Activated naive CD4-positive, alpha-beta T cell treated with anti-CD3 and anti-CD28 coated beads, Interleukin-2, amount 50 U/mL, for 16 hours (primary cell): Measurements from ENCODE around the gene ORC5.
"Not testable (repeated sequence)": the region's sequence is repeated elsewhere in the genome, so short reads cannot be mapped to it uniquely, and the experiment has no call there.

ENCODE experiments used
- DNase-seq: peaks from one replicate; pipeline ENCODE4 v3.0.0-alpha.2; 2020

Gene ORC5

GRCh38 chr7:104179178-104179577, 28.6 kb downstream of the ORC5 start:
- no peak for DNase-seq

- not testable (repeated sequence) for DNase-seq
Observed at GRCh38 chr7:104177565-104178083, 30.2 kb downstream of the ORC5 start.

DNA sequence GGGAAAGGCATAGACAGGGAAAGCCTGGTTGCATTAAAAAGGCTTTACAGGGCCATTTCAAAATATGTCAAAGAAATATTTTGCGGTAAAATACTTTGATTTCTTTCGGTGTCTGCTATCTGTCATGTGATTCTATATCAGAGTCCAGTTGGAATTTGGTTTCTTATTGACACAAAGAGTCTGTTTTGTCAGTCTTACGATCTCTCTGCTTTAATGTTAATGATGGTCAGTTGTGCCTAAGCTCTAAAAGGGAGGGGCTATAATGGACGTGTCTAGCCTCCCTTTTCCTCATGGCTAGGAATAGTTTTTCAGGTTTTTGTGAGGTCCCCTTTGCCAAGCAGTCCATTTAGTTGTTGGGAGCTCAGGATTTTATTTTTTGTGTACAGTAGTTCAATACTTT, 31.5 kb downstream of the ORC5 start:
- DNase-seq = no peak

DNA sequence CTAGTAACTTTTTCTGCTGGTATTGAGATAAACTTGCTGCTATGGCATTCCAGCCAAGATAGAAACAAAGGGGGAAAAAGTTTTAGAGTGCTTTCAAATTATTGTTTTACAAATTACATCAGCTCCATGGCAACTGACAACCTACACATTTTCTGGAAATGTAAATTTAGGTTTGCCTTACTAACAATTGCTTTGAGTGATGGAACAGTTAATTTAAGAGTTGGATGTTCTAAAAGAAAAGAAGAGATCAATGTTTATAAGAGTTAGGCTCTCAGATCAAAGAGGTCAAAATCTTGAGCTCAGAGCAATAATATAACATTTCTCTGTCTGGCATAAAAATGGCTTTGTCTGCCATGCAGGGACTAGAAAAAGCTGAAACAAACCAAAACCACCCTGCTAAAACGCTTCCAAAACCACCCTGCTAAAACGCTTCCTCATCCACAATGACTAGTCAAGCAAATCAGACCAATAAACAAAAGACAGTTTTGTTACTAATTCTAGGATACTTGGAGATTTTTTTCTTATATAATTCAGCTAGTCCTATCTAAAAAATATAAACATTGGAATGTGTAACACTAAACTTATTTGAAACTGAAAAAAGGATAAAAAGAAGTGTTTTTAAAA, 32.3 kb downstream of the ORC5 start:
- no peak for DNase-seq

DNA sequence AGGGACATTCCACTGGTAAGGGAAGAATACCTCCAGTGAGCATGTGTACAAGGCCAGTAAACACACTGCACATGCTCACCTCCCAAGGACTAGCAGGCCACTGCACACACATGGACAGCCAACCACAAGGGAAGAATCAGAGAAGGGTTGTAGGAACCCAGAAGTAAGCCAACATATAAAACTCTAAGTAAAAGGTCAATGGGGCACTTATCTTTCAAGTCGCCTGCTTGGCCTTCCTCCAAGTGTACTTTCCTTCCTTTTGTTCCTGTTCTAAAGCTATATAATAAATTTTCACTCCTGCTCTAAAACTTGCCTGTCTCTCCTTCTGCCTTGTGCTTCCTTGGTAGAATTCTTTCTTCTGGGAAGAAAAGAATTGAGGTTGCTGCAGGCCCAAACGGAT, 33.0 kb downstream of the ORC5 start:
- DNase-seq = no peak

- no peak for DNase-seq
Observed at GRCh38 chr7:104162081-104162480, 45.7 kb downstream of the ORC5 start.

GRCh38 chr7:104161244-104161643, 46.6 kb downstream of the ORC5 start:
- DNase-seq = no peak

DNA sequence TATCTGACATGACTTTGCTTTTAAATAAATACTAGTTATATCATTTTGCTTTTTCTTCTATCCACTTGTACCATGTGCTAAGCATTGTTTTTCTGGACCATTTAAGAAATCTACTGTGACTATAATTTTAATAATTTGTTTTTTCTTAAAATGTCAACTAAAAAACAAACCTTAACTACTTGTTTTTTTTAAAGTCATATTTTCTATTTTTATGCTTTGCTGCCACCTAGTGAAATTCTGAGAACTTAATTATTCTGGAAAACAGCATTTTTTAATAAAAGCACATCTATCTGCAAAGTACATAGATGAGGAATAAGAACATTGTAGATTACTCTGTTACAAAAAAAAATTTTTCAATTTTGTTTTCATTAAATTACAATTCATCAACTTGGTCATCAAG, 47.4 kb downstream of the ORC5 start:
- no peak for DNase-seq

DNA sequence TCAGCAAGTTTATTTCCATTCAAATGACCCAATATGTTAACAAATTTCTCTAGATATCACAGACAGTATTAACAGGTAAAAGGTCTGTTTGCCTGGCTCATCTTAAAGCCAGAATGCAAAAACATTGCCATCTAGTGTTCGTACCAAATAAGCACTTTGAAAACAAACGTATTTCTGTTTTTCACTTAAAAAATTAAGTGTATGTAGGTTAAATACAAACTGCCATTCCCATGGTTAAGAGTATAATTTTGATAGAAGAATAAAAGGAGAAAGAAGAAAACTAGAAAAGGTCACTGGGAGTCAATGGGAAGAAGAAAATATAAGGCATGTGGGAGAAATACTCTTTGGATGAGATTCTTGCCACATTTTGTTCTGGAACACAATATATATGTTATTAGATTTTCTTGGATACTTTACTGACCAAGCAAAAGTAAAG, 51.0 kb downstream of the ORC5 start:
- no peak for DNase-seq

DNA sequence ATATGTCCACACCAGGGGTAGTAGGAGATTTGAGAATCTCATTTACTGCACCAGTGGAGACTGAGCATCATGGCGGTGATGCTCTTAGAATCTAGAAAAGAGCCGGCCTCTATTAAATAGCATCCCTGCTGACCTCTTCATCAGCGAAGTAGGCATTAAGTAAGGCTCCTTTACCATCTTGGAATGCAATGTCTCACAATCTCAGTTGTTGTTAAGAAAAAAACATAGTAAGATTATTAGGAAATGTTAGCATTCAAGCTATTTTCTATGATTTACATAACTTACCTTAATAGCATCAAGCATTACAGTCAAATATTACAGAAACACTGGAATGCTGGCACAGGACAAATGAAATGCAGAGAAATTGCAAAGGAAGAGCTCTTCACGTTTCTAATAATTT, 54.5 kb downstream of the ORC5 start:
- DNase-seq = no peak

- no peak for DNase-seq
Observed at GRCh38 chr7:104152468-104152867, 55.3 kb downstream of the ORC5 start.

DNA sequence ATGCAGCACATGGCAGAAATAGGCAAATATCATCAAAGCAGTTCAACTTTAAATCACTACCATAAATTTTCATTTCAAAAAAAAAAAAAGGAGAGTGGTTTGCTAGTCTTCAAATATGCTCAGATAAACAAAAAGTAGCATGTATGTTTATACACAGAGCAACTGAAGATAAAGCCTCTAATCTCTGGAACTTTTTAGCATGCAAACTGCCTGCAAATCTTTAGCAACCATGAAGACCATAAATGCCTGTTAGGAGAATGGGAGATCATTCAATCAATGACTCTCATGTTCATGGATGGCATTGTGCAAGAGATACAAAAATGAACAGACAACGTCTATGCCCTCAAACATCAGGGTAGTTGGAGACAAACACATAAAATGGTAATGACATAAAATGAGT, 57.3 kb downstream of the ORC5 start:
- DNase-seq = no peak

DNA sequence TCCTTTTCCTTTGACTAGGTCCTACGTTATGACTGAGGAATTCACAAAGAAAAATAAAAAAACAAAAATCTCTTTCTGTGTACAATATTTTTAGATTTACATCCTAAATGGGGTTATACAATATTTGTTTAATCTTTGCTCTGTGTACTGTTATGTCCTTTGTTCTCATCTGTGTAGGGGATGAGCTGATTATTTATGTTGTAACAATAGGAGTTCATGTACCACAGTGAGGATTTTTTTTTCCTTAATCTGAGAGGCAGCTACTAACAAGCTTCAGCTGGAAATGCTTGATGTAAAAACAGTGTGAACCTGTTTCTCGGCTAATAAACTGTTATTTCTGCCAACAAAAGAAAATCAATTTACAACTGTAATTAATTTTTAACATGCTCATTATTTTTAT, 58.0 kb downstream of the ORC5 start:
- DNase-seq = no peak

- DNase-seq = no peak
Observed at GRCh38 chr7:104142147-104142546, 65.7 kb downstream of the ORC5 start.

- DNase-seq = no peak
Observed at GRCh38 chr7:104137971-104138370, 69.8 kb downstream of the ORC5 start.

- DNase-seq = no peak
Observed at GRCh38 chr7:104137511-104137910, 70.3 kb downstream of the ORC5 start.

GRCh38 chr7:104136981-104137380, 70.8 kb downstream of the ORC5 start:
- DNase-seq = no peak

DNA sequence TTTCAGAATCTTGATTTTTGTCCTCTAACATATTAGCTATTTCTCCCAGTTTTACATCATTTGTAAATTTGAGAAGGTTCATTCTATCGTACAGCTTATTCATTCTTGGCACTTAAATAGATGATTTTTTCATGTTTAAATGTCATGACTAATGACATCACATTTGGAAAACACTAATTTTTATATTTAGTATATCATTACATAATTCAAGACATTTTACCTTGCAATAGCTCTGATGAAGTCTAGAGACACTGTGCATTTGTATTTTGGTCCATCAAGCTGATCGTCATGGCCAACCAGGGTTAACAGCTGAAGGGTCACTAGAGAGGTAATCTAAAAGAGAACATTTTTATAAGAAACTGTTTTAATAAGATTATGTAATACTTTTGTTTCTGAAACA, 71.3 kb downstream of the ORC5 start:
- DNase-seq = no peak

DNA sequence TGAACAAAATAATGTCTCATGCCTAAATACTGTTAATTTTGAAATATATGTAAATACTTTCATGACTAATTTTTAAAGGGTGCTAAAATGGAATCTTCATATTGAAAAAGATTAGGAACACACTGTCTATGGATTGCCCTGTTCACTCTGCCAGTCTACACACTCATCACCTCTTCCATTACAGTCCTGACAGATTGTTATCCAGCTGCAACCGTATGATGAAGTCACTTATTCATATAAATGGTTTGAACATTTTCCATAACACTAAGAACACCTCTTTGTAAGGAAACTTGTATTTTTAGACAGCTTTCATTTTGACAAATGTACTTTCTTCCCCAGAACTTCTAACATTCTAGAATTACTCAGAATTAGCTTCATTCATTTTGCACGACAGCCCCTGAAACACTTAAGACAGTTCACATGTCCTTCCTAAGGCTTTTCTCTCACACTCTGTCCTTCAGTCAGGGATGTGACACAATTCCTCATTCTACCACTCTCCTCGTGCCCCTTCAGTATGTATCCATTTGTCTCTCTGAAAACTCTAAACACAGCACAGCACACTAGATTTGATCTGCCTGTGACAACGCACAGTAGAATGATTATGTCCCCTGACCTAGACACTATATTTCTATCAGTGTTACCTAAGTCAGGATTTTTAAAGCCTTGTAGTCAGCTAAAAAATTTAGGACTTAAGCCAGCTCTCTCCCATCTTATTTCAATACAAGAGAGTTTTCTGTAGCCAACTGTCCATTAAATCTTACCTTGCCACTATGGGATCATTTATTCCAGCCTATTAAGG, 71.9 kb downstream of the ORC5 start:
- no peak for DNase-seq

GRCh38 chr7:104133238-104133637, 74.6 kb downstream of the ORC5 start:
- no peak for DNase-seq

DNA sequence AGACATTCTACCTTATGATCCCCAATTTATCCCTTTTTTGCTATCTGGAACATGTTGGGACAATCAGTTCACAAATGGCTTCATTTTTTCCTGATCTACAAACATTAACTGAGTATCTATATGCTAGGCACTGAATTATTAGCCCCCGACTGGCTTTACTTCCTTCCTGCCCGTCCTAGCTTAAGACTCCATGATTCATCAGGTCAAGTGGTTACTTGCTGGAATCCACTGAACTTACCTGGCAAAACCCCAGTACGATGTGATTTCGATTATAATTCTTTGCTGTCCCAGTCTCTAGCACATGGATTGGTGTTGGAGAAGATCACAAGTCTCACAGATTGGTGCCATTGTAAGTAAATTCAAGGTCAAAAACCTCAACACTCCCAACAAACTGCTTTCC, 77.1 kb downstream of the ORC5 start:
- no peak for DNase-seq

- DNase-seq = no peak
Observed at GRCh38 chr7:104127204-104127603, 80.6 kb downstream of the ORC5 start.

DNA sequence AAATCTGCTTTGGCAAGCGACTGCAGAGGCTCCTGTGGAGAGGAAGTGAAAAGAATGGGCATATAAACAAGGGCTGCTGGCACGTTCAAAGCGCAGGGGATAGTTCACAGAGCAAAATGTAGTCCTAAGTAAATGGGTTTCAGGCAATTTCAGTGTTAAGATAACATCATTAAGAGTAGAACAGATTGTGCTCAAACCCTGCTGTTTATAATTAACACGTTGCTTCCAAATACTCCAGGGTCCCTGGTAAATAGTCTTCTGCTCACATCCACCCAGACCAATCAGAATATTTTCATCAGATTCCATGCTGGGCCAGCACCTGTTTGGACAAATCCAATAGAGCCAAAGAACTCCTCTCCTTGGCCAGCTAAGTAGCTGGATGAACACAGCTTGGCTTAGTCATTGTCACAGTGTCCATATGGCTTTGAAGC, 81.4 kb downstream of the ORC5 start:
- DNase-seq = no peak

DNA sequence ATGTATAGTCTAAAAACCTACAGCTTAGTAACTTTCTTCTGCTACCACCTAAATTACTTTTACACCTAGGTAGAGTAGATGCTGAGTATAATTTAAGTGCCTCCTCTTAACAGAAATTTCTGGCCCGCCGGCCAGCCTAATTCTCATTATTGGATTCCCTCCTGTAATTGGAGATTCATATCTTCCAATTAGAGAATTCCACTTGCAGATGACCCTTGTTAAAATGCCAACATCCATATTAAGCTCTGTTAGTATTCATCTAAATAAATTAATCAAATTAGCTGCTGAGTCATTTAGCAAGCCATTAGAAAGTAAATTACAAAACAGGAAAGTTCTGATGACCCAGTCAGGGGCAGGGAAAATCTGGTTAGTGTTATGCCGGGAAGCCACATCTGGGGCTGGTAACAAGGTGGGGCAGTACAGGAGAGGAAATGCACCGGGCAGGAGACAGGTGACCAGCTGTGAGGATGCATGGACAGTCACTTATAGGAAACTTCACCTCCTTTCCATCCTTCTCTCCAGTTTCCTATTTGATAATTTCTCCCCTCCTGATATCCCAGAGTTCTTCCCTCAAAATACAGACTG, 82.8 kb downstream of the ORC5 start:
- DNase-seq = no peak
